Vagina (tissue), 2 donors: ENCODE measurements around the gene WDFY2. TPM values are rescaled to one million over a fixed set of nuclear protein-coding genes. Genes with fewer than 3 reads are reported as not detected.
A peak's percentile ranks its signal among the peaks of the same experiment; 100 is the strongest.

Experiments used
- DNase-seq, 2 donors: peaks; one replicate each; pipeline ENCODE4 v3.0.0-alpha.2; 2017; ENCODE audit errors: extremely low spot score in 2 of 2
- H3K27ac ChIP-seq: fragments of 200-600 bp; sonication (generic); one replicate; pipeline ENCODE4 v1.5.1; 2019
- H3K27me3 ChIP-seq: fragments of 200-600 bp; sonication (generic); one replicate; pipeline ENCODE4 v1.5.1; 2019
- H3K36me3 ChIP-seq, 2 donors: fragments of 200-600 bp; sonication (generic); one replicate each; pipeline ENCODE4 v1.5.1; 2017 to 2019
- H3K4me1 ChIP-seq: fragments of 200-600 bp; sonication (generic); one replicate; pipeline ENCODE4 v1.5.1; 2019
- H3K4me3 ChIP-seq, 2 donors: fragments of 200-600 bp; sonication (generic); 1 replicate in 1 of 2; 2 replicates in 1 of 2; pipeline ENCODE4 v1.5.1; 2016 to 2019
- H3K9me3 ChIP-seq: fragments of 200-600 bp; sonication (generic); one replicate; pipeline ENCODE4 v1.5.1; 2019
- POLR2A ChIP-seq, 2 donors: fragments of 450-650 bp; IDR thresholded peaks; one replicate each; pipeline ENCODE4 v1.6.1; 2017; ENCODE audit warnings: antibody characterized with exemption in 2 of 2, mild to moderate bottlenecking in 2 of 2, moderate library complexity in 2 of 2
- POLR2AphosphoS5 ChIP-seq, 2 donors: sonication (generic); formaldehyde crosslinking; IDR thresholded peaks; one replicate each; pipeline ENCODE4 v1.9.0; 2017; ENCODE audit warnings: antibody characterized with exemption in 2 of 2, mild to moderate bottlenecking in 2 of 2, low read depth in 1 of 2; ENCODE audit not compliant: insufficient read depth in 1 of 2
- intact Hi-C: fragments of 100-400 bp; cut with DNase I; formaldehyde crosslinking; loops from one replicate; pipeline ENCODE4 v1.15.1; 2023
- microRNA-seq: library from miRNA; unstranded; fragments of <30 nt; microRNA quantifications from one replicate; pipeline ENCODE4, GENCODE V29; 2017; ENCODE audit warnings: borderline number of aligned reads, borderline replicate concordance
- small RNA-seq: library from RNA; depleted of rRNA; stranded (forward); fragments of <200 nt; gene quantifications from one replicate; pipeline ENCODE3, GENCODE V24; 2016
- total RNA-seq: library from RNA; depleted of rRNA; stranded (reverse); fragments of >200 nt; gene quantifications from one replicate; pipeline ENCODE4 v1.2.3, GENCODE V29; 2016
- TF ChIP-seq, protein P1 (sequence below), 3 experiments: fragments of 450-650 bp in 2 of 3; fragments of 200-600 bp in 1 of 3; sonication (generic) in 1 of 3; IDR thresholded peaks; one replicate each; pipeline ENCODE4 v1.5.1; 2017 to 2019; ENCODE audit warnings: antibody characterized with exemption in 3 of 3, mild to moderate bottlenecking in 2 of 3, moderate library complexity in 2 of 3

The WDFY2 gene
- total RNA-seq, 1 donor from 2014 or later, result 26.3 TPM

- Histone ChIP-seq H3K9me3 (no peaks in the 10 kb centered on the region), H3K4me3 (peak overlapping the region in 1 of 2 donors; percentile 30), H3K27ac (no peak overlapping the region), H3K27me3 (no peaks in the 10 kb centered on the region), H3K4me1 (peaks cover 22% of the 10 kb centered on the region), H3K36me3 (no peaks in the 10 kb centered on the region)
- intact Hi-C loops, result loop anchor here (10.0 kb wide), 1 partner anchor 310 kb away; the partner anchor contains the start of gene NEK5
- no peak for TF ChIP-seq POLR2A (IDR thresholded peaks at IDR 0.05)
- TF ChIP-seq, protein P1, sequence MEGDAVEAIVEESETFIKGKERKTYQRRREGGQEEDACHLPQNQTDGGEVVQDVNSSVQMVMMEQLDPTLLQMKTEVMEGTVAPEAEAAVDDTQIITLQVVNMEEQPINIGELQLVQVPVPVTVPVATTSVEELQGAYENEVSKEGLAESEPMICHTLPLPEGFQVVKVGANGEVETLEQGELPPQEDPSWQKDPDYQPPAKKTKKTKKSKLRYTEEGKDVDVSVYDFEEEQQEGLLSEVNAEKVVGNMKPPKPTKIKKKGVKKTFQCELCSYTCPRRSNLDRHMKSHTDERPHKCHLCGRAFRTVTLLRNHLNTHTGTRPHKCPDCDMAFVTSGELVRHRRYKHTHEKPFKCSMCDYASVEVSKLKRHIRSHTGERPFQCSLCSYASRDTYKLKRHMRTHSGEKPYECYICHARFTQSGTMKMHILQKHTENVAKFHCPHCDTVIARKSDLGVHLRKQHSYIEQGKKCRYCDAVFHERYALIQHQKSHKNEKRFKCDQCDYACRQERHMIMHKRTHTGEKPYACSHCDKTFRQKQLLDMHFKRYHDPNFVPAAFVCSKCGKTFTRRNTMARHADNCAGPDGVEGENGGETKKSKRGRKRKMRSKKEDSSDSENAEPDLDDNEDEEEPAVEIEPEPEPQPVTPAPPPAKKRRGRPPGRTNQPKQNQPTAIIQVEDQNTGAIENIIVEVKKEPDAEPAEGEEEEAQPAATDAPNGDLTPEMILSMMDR (IDR thresholded peaks at IDR 0.05), result peak; percentile 67 to 82 (median 79)
- DNase-seq, result no peak
Observed at GRCh38 chr13:51814825-51815650, 230.8 kb downstream of the WDFY2 start.

GRCh38 chr13:51815848-51816247 lies 231.6 kb downstream of the WDFY2 start:
- H3K27me3 ChIP-seq, result no peaks in the 10 kb centered on the region
- TF ChIP-seq POLR2A (IDR thresholded peaks at IDR 0.05) (no peak), POLR2AphosphoS5 (IDR thresholded peaks at IDR 0.05; ENCODE audit: insufficient read depth in 1 of 2, low read depth in 1 of 2) (no peak)
- TF ChIP-seq, protein P1 (IDR thresholded peaks at IDR 0.05), result no peak
- intact Hi-C loops, result loop anchor here (10.0 kb wide), 1 partner anchor 309 kb away; the partner anchor contains the start of gene NEK5
- DNase-seq, result no peak
- peaks cover 22% of the 10 kb centered on the region for H3K4me1 ChIP-seq
- no peaks in the 10 kb centered on the region for H3K36me3 ChIP-seq
- no peaks in the 10 kb centered on the region for H3K9me3 ChIP-seq
- no peak overlapping the region for H3K4me3 ChIP-seq
- no peak overlapping the region for H3K27ac ChIP-seq

DNA sequence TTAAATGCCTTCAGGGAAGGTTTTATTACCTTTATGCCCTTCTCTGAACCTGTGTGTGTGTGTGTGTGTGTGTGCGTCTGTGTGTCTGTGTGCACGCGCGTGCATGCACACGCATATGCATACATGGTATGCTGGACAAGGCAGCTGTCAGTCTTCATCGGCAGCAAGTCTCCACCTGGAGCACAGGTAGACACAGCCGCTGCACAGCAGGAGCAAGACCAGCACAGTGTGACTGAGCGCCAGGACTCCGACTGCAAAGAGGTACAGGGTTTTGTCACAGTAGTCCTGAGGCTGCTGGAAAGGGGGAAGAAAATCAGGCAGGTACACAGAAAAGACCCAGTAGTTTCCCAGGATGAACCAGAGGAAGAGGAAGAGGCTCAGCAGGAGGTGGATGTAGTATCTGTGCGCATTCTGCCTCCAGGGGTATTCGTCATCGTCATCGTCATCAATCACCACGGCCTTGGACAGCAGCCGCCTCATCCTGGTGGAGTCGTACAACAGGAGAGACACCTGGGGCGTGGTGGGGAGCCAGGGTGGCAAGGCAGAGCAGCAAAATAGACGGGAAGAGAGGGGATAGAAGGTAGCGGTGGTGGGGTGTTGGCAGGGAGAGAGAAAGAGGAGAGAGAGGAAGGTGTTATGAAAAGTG lies 232.5 kb downstream of the WDFY2 start:
- Histone ChIP-seq H3K4me3 (no peak overlapping the region), H3K36me3 (no peaks in the 10 kb centered on the region), H3K27ac (no peak overlapping the region), H3K27me3 (no peaks in the 10 kb centered on the region), H3K4me1 (peaks cover 22% of the 10 kb centered on the region), H3K9me3 (no peaks in the 10 kb centered on the region)
- TF ChIP-seq, protein P1 (IDR thresholded peaks at IDR 0.05), result no peak
- no peak for TF ChIP-seq POLR2AphosphoS5 (IDR thresholded peaks at IDR 0.05; ENCODE audit: insufficient read depth in 1 of 2, low read depth in 1 of 2)
- no peak for TF ChIP-seq POLR2A (IDR thresholded peaks at IDR 0.05)
- no peak for DNase-seq
- intact Hi-C loops, result loop anchor here (10.0 kb wide), 1 partner anchor 308 kb away; the partner anchor contains the start of gene NEK5

Small RNA genes lying within 50 kb of the gene (microRNA-seq; reads per million reads assigned to microRNA genes)
- gene MIR4703, result not detected

Small RNA genes lying within 50 kb of the gene (small RNA-seq; reads per million reads assigned to genes)
- not detected for gene MIR4703
- gene RN7SL413P, result not detected
- not detected for gene RNU6-65P
- gene RNY1P6, result not detected

Other genes with a start within 250 kb of the WDFY2 start
- gene SERPINE3, start 244.8 kb upstream of the WDFY2 start, total RNA-seq, result not detected
- gene INTS6, start 131.4 kb upstream of the WDFY2 start, total RNA-seq, result 56.2 TPM
- gene DHRS12, start 219.7 kb downstream of the WDFY2 start, total RNA-seq, result 12.5 TPM